NCI-H2081 (cell line): ENCODE measurements around the gene ICOSLG.
"Not testable (repeated sequence)": the region's sequence is repeated elsewhere in the genome, so short reads cannot be mapped to it uniquely, and the experiment has no call there.

Experiments used
- DNase-seq, 2 experiments: peaks; one replicate each; lab custom pipeline; 2025; lab: John Stamatoyannopoulos, UW

Gene ICOSLG

GRCh38 chr21:44263768-44264167 is 23.0 kb upstream of the ICOSLG start:
- DNase-seq, result no peak

- DNase-seq, result no peak
Measured at GRCh38 chr21:44263221-44263760, 22.5 kb upstream of the ICOSLG start.

- DNase-seq, result no peak
Measured at GRCh38 chr21:44262338-44263056, 21.8 kb upstream of the ICOSLG start.

- DNase-seq, result no peak
Measured at GRCh38 chr21:44261675-44262295, 21.0 kb upstream of the ICOSLG start, which contains the start of gene DNMT3L. Gene DNMT3L, minus strand, starts transcription at chr21:44261897. Its CDS starts 638 bp downstream, at chr21:44261259.

- no peak for DNase-seq
Measured at GRCh38 chr21:44260791-44261631, 20.3 kb upstream of the ICOSLG start.

- no peak for DNase-seq
Measured at GRCh38 chr21:44260066-44260465, 19.3 kb upstream of the ICOSLG start.

- no peak for DNase-seq
Measured at GRCh38 chr21:44259082-44259705, 18.5 kb upstream of the ICOSLG start.

- no peak for DNase-seq
Measured at GRCh38 chr21:44258056-44258725, 17.4 kb upstream of the ICOSLG start.

- DNase-seq, result no peak
Measured at GRCh38 chr21:44255511-44255981, 14.8 kb upstream of the ICOSLG start.

GRCh38 chr21:44253832-44254710 is 13.3 kb upstream of the ICOSLG start:
- no peak for DNase-seq

- not testable (repeated sequence) for DNase-seq
Measured at GRCh38 chr21:44249204-44250037, 8.7 kb upstream of the ICOSLG start.

- not testable (repeated sequence) for DNase-seq
Measured at GRCh38 chr21:44247904-44248303, 7.2 kb upstream of the ICOSLG start.

- not testable (repeated sequence) for DNase-seq
Measured at GRCh38 chr21:44243980-44244379, 3.2 kb upstream of the ICOSLG start.

- DNase-seq, result not testable (repeated sequence)
Measured at GRCh38 chr21:44241281-44241680, 538 bp upstream of the ICOSLG start.

- DNase-seq, result not testable (repeated sequence)
Measured at GRCh38 chr21:44240353-44240752, 390 bp downstream of the ICOSLG start.

GRCh38 chr21:44229561-44229960 is 11.2 kb downstream of the ICOSLG start:
- not testable (repeated sequence) for DNase-seq

- DNase-seq, result not testable (repeated sequence)
Measured at GRCh38 chr21:44228109-44228508, 12.6 kb downstream of the ICOSLG start.

GRCh38 chr21:44227614-44228013 is 13.1 kb downstream of the ICOSLG start:
- not testable (repeated sequence) for DNase-seq

- DNase-seq, result not testable (repeated sequence)
Measured at GRCh38 chr21:44225605-44226004, 15.1 kb downstream of the ICOSLG start.
